Peyer's patch (tissue), 4 donors: Measurements from ENCODE around the gene SF3B2. TPM values are rescaled to one million over a fixed set of nuclear protein-coding genes. Genes with fewer than 3 reads are reported as not detected.
"Not testable (repeated sequence)": the region's sequence is repeated elsewhere in the genome, so short reads cannot be mapped to it uniquely, and the experiment has no call there.

Experiments
- DNase-seq, 3 donors: peaks; one replicate each; pipeline ENCODE4 v3.0.0-alpha.2; 2017 to 2019
- H3K27ac ChIP-seq, 4 donors: fragments of 200-600 bp; sonication (generic); one replicate each; pipeline ENCODE4 v1.5.1; 2016 to 2019
- H3K27me3 ChIP-seq, 2 donors: fragments of 200-600 bp; sonication (generic); one replicate each; pipeline ENCODE4 v1.5.1; 2019
- H3K36me3 ChIP-seq, 3 donors: fragments of 200-600 bp; sonication (generic); one replicate each; pipeline ENCODE4 v1.5.1; 2016 to 2019
- H3K4me1 ChIP-seq, 4 donors: fragments of 200-600 bp; sonication (generic); one replicate each; pipeline ENCODE4 v1.5.1; 2016 to 2019
- H3K4me3 ChIP-seq, 4 donors: fragments of 200-600 bp; sonication (generic); 1 replicate in 3 of 4; 2 replicates in 1 of 4; pipeline ENCODE4 v1.5.1; 2016 to 2019; ENCODE audit warnings: mild to moderate bottlenecking in 1 of 4
- H3K9me3 ChIP-seq, 4 donors: fragments of 200-600 bp; sonication (generic); one replicate each; pipeline ENCODE4 v1.5.1; 2016 to 2019; ENCODE audit warnings: mild to moderate bottlenecking in 1 of 4
- CTCF ChIP-seq, 6 experiments: fragments of 450-650 bp in 4 of 6; fragments of 200-600 bp in 2 of 6; sonication (generic) in 1 of 6; IDR thresholded peaks; one replicate each; pipeline ENCODE4 v1.5.1; 2017 to 2019; ENCODE audit warnings: antibody characterized with exemption in 6 of 6, mild to moderate bottlenecking in 3 of 6, moderate library complexity in 1 of 6
- POLR2A ChIP-seq, 2 donors: fragments of 450-650 bp; IDR thresholded peaks; one replicate each; pipeline ENCODE4 v1.5.1; 2017; ENCODE audit warnings: antibody characterized with exemption in 2 of 2, mild to moderate bottlenecking in 2 of 2, moderate library complexity in 2 of 2
- total RNA-seq, 4 donors: library from RNA; depleted of rRNA; stranded (reverse); fragments of >200 nt; gene quantifications; one replicate each; pipeline ENCODE4 v1.1.0, GENCODE V29; 2016

The SF3B2 gene
- total RNA-seq, 4 donors from 2014 or later: 127 to 340 (median 171) TPM

- TF ChIP-seq CTCF (IDR thresholded peaks at IDR 0.05) (no peak), POLR2A (IDR thresholded peaks at IDR 0.05) (no peak)
- Histone ChIP-seq H3K27me3 (no peaks in the 10 kb centered on the region), H3K27ac (no peak overlapping the region), H3K9me3 (no peaks in the 10 kb centered on the region), H3K36me3 (no peaks in the 10 kb centered on the region), H3K4me3 (no peak overlapping the region), H3K4me1 (peaks cover 0 to 7% (median 3%) of the 10 kb centered on the region in 4 donors)
- no peak for DNase-seq
Measured at GRCh38 chr11:66020618-66021357, 31.4 kb upstream of the SF3B2 start.

DNA sequence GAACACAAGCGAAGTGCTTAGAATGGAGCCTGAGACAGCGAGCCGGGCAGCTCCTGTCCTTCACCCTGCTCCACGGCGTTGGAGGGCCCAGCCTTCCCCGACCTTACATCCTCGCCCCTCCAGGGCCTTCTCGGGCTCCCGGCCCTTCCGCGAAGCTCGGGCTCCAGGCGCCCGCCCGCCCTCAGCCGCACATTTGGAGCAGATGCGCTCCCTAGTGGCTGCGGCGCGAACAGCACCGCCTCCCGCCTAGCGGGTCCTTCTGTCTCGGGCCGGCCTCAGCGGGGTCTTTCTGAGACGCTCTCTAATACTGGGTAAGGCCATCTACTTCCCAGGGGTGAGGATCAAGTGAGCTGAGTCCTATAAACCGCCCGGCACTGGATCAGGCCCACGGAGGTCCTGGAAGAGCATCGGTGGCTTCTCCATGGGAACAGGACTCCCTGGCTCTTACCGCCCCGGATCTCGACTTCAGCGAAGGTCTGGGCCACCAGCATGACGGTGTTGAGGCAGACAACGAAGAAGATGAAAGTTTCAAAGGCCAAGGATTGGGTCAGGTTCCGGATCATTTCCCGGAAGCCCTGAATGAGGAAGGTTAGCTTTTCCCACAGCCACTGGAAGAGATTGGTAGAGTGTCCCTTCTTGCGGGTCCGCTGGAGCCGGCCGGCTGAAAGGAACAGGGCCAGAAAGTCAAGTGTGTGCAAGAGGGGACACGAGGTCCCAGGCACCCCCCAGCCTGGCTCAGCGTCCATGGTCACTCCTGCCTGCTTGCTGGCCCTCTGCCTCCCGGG lies 29.6 kb upstream of the SF3B2 start:
- H3K27ac ChIP-seq: no peak overlapping the region
- H3K4me3 ChIP-seq: peak overlapping the region in 2 of 4 donors; percentile 10 to 23
- no peaks in the 10 kb centered on the region for H3K9me3 ChIP-seq
- no peaks in the 10 kb centered on the region for H3K36me3 ChIP-seq
- H3K4me1 ChIP-seq: peaks cover 0 to 7% (median 3%) of the 10 kb centered on the region in 4 donors
- peak; percentile 67 to 86 (median 84) for DNase-seq
- TF ChIP-seq CTCF (IDR thresholded peaks at IDR 0.05) (peak; percentile 86 to 93 (median 90)), POLR2A (IDR thresholded peaks at IDR 0.05) (peak in 1 of 2 donors; percentile 15)
- H3K27me3 ChIP-seq: no peaks in the 10 kb centered on the region

DNA sequence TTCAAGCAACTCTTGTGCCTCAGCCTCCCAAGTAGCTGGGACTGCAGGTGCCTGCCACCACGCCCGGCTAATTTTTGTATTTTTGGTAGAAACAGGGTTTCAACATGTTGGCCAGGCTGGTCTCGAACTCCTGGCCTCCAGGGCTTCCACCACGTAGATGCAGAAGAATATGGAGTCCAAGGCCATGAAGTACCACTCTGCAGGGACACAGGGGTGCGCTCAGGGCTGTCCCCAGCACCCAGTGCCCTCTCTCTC lies 29.1 kb upstream of the SF3B2 start:
- H3K27ac ChIP-seq, H3K27me3 ChIP-seq, H3K4me1 ChIP-seq, H3K36me3 ChIP-seq, H3K4me3 ChIP-seq, H3K9me3 ChIP-seq, DNase-seq: not testable (repeated sequence)

- DNase-seq: no peak
- no peak within 1 kb of the TSS for H3K27ac ChIP-seq
- H3K4me1 ChIP-seq: peaks cover 0 to 7% (median 3%) of the 10 kb centered on the region in 4 donors
- no peaks in the 10 kb centered on the region for H3K36me3 ChIP-seq
- H3K27me3 ChIP-seq: no peaks in the 10 kb centered on the region
- no peaks in the 10 kb centered on the region for H3K9me3 ChIP-seq
- H3K4me3 ChIP-seq: no peak within 1 kb of the TSS
- TF ChIP-seq CTCF (IDR thresholded peaks at IDR 0.05) (no peak), POLR2A (IDR thresholded peaks at IDR 0.05) (no peak)
Measured at GRCh38 chr11:66026017-66026529, 26.1 kb upstream of the SF3B2 start, which contains the start of gene CATSPER1. CATSPER1 (minus strand) TSS chr11:66026479; CDS start chr11:66026379, 100 bp downstream.

DNA sequence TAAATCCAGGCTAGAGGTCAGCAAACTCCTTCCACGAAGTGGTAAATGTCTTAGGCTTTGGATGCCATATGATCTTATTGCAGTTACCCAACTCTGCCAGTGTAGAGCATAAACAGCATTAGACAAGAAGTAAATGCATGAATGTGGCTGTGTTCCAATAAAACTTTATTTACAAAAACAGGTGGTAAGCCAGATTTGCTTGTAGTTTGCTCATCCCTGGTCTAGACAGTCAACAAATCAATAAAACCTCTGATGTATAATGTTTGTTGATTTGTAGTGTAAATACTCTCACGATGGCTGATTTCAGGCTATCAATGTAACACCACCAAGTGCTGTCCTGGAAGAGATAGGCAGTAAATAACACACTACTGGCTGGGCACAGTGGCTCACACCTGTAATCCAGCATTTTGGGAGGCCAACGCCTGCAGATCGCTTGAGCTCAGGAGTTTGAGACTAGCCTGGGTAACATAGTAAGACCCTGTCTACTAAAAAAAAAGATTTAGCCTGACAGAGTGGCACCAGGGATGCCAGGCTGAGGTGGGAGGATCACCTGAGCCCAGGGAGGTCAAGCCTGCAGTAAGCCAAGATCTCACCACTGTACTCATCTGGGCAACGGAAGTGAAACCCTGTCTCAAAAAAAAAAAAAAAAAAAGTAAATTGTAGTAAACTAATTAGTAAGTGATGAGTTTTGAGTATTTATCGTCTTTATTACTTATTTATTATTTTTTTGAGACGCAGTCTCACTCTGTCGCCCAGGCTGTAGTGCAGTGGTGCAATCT lies 19.0 kb upstream of the SF3B2 start:
- H3K36me3 ChIP-seq: no peaks in the 10 kb centered on the region
- no peak overlapping the region for H3K27ac ChIP-seq
- TF ChIP-seq CTCF (IDR thresholded peaks at IDR 0.05): no peak
- TF ChIP-seq POLR2A (IDR thresholded peaks at IDR 0.05): no peak
- H3K4me3 ChIP-seq: no peak overlapping the region
- H3K4me1 ChIP-seq: no peaks in the 10 kb centered on the region
- DNase-seq: no peak
- H3K9me3 ChIP-seq: no peaks in the 10 kb centered on the region
- no peaks in the 10 kb centered on the region for H3K27me3 ChIP-seq
